Liver (tissue), 9 donors: ENCODE results near the gene THAP4. TPM values are rescaled to one million over a fixed set of nuclear protein-coding genes. Genes with fewer than 3 reads are reported as not detected.

Source experiments
- DNase-seq: peaks from one replicate; pipeline ENCODE4 v3.0.0-alpha.2; 2017; ENCODE audit warnings: low spot score
- H3K27ac ChIP-seq, 2 donors: one replicate each; pipeline ENCODE4 v1.7.0; 2013; ENCODE audit warnings: inconsistent platforms in 2 of 2, low read length in 2 of 2, control low read depth in 1 of 2, low read depth in 1 of 2, mild to moderate bottlenecking in 1 of 2
- H3K27me3 ChIP-seq, 4 donors: one replicate each; pipeline versions ENCODE4 v1.6.1 to v1.7.0; 2013; ENCODE audit warnings: low read length in 3 of 4, inconsistent platforms in 1 of 4, mild to moderate bottlenecking in 1 of 4, moderate library complexity in 1 of 4; ENCODE audit not compliant: control insufficient read depth in 4 of 4, insufficient read depth in 4 of 4
- H3K36me3 ChIP-seq, 4 donors: one replicate each; pipeline versions ENCODE4 v1.6.1 to v1.7.0; 2013; ENCODE audit warnings: low read length in 3 of 4, mild to moderate bottlenecking in 3 of 4, low read depth in 1 of 4, moderate library complexity in 1 of 4; ENCODE audit not compliant: control insufficient read depth in 4 of 4, insufficient read depth in 3 of 4
- H3K4me1 ChIP-seq, 4 donors: one replicate each; pipeline versions ENCODE4 v1.6.1 to v1.7.0; 2013; ENCODE audit warnings: low read length in 3 of 4, mild to moderate bottlenecking in 3 of 4, moderate library complexity in 1 of 4; ENCODE audit not compliant: control insufficient read depth in 4 of 4, insufficient read depth in 4 of 4
- H3K4me3 ChIP-seq, 3 donors: one replicate each; pipeline versions ENCODE4 v1.6.1 to v1.7.0; 2013; ENCODE audit warnings: low read length in 3 of 3, control low read depth in 1 of 3, low read depth in 1 of 3, mild to moderate bottlenecking in 1 of 3
- H3K9ac ChIP-seq, 2 donors: one replicate each; pipeline ENCODE4 v1.7.0; 2013; ENCODE audit warnings: low read length in 2 of 2, mild to moderate bottlenecking in 2 of 2, moderate library complexity in 2 of 2, control low read depth in 1 of 2, low read depth in 1 of 2
- H3K9me3 ChIP-seq, 4 donors: one replicate each; pipeline versions ENCODE4 v1.6.1 to v1.7.0; 2013; ENCODE audit warnings: low read length in 3 of 4; ENCODE audit not compliant: control insufficient read depth in 4 of 4
- EGR1 ChIP-seq, 2 donors: IDR thresholded peaks; 2 replicates each; pipeline ENCODE4 v1.6.1; 2016 to 2018; ENCODE audit warnings: antibody characterized with exemption in 2 of 2, low read depth in 2 of 2
- FOXA1 ChIP-seq: IDR thresholded peaks from 2 replicates; pipeline ENCODE4 v1.6.1; 2016; ENCODE audit warnings: antibody characterized with exemption
- FOXA2 ChIP-seq: IDR thresholded peaks from 2 replicates; pipeline ENCODE4 v1.6.1; 2016; ENCODE audit warnings: antibody characterized with exemption
- GABPA ChIP-seq, 2 donors: IDR thresholded peaks in 1 of 2; conservative IDR thresholded peaks in 1 of 2; 2 replicates each; pipeline ENCODE4 v1.6.1; 2016; ENCODE audit warnings: antibody characterized with exemption in 2 of 2, mild to moderate bottlenecking in 1 of 2, moderate library complexity in 1 of 2
- HNF4G ChIP-seq: IDR thresholded peaks from 2 replicates; pipeline ENCODE4 v1.6.1; 2016; ENCODE audit warnings: antibody characterized with exemption
- JUND ChIP-seq, 2 donors: IDR thresholded peaks; 2 replicates each; pipeline ENCODE4 v1.6.1; 2016; ENCODE audit warnings: antibody characterized with exemption in 2 of 2
- MAX ChIP-seq: IDR thresholded peaks from 2 replicates; pipeline ENCODE4 v1.6.1; 2016; ENCODE audit warnings: antibody characterized with exemption
- NR2F2 ChIP-seq: IDR thresholded peaks from 2 replicates; pipeline ENCODE4 v1.6.1; 2016; ENCODE audit warnings: antibody characterized with exemption
- SP1 ChIP-seq: IDR thresholded peaks from 2 replicates; pipeline ENCODE4 v1.6.1; 2018; ENCODE audit warnings: antibody characterized with exemption, mild to moderate bottlenecking
- TAF1 ChIP-seq: conservative IDR thresholded peaks from 2 replicates; pipeline ENCODE4 v1.6.1; 2016; ENCODE audit warnings: antibody characterized with exemption, mild to moderate bottlenecking
- WGBS: extraction: QIAGEN DNeasy Blood & Tissue Kit; methylation state at CpG from one replicate; pipeline ENCODE4 v1.1.7; 2013; 5-methylcytosine and 5-hydroxymethylcytosine counted together
- polyA plus RNA-seq, 2 donors: library from polyadenylated mRNA; stranded (reverse) in 1 of 2; unstranded in 1 of 2; fragments of 200-250 nt in 1 of 2; fragments of >200 nt in 1 of 2; fragmentation: Nextera tagmentation in 1 of 2; extraction: Ambion mirVana in 1 of 2; gene quantifications; one replicate each; pipeline versions ENCODE4 v1.2.1 to v1.2.3, GENCODE V29; 2013 to 2015
- total RNA-seq, 2 donors: library from RNA; depleted of rRNA; stranded (reverse); fragments of >200 nt; gene quantifications; one replicate each; pipeline ENCODE4 v1.2.3, GENCODE V29; 2014
- TF ChIP-seq, protein P1 (sequence below): fragments of 150-350 bp; IDR thresholded peaks from 2 replicates; pipeline ENCODE4 v1.5.1; 2017; ENCODE audit warnings: improper control_type of control experiment, low read depth, low read length; ENCODE audit not compliant: missing input control
- TF ChIP-seq, protein P2 (sequence below): IDR thresholded peaks from 2 replicates; pipeline ENCODE4 v1.6.1; 2016; ENCODE audit warnings: antibody characterized with exemption, mild to moderate bottlenecking
- TF ChIP-seq, protein P3 (sequence below): IDR thresholded peaks from 2 replicates; pipeline ENCODE4 v1.6.1; 2016; ENCODE audit warnings: antibody characterized with exemption
- donor health status: healthy.
- donor health status: healthy.
- donor health status: healthy.
- donor health status: healthy.
- donor health status: healthy.

THAP4 gene
- total and polyA plus RNA-seq, 4 donors, result 16.8 to 33.1 (median 22.7) TPM

DNA sequence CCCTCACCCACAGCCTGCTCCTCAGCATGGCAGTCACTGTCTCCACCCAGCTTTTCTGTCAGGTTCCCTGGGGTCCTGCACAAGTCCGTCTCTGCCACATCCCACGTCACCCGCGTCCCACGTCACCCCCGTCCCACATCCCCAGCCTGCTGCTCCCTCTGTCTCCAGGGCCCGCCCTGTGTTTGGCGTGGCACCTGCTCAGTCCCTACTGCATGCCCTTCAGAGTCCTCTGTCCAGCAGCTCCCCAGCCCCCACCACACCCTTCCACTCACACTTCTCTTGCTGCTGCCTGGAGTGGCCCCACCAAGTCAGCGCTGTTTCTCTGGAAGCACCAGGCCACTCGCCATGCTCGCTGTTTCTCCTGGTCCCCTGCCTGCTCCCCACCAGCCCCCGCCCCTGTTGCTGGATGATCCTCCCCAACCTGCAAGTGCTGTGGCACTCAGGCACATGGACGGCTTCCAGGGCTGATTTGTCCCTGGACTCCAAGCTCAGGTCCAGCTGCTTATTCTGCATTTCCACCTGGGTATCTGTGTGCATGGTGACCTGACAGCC is 19.3 kb upstream of the THAP4 start:
- peaks cover 15 to 76% (median 35%) of the 10 kb centered on the region in 4 donors for H3K36me3 ChIP-seq

GRCh38 chr2:241655516-241656189 is 18.7 kb upstream of the THAP4 start:
- H3K4me3 ChIP-seq, result no peak overlapping the region
- no peak overlapping the region for H3K27ac ChIP-seq
- DNase-seq, result no peak
- H3K36me3 ChIP-seq, result peaks cover 14 to 76% (median 35%) of the 10 kb centered on the region in 4 donors
- H3K27me3 ChIP-seq, result no peaks in the 10 kb centered on the region
- 97% methylated on average over 17 of the region's 17 CpGs for WGBS
- TF ChIP-seq JUND (IDR thresholded peaks at IDR 0.05) (no peak), NR2F2 (no peak), FOXA2 (no peak), TAF1 (no peak), GABPA (IDR thresholded peaks at IDR 0.05 in 1 of 2, conservative IDR thresholded peaks at IDR 0.05 in 1 of 2) (no peak), MAX (no peak), FOXA1 (no peak)
- TF ChIP-seq, protein P1, sequence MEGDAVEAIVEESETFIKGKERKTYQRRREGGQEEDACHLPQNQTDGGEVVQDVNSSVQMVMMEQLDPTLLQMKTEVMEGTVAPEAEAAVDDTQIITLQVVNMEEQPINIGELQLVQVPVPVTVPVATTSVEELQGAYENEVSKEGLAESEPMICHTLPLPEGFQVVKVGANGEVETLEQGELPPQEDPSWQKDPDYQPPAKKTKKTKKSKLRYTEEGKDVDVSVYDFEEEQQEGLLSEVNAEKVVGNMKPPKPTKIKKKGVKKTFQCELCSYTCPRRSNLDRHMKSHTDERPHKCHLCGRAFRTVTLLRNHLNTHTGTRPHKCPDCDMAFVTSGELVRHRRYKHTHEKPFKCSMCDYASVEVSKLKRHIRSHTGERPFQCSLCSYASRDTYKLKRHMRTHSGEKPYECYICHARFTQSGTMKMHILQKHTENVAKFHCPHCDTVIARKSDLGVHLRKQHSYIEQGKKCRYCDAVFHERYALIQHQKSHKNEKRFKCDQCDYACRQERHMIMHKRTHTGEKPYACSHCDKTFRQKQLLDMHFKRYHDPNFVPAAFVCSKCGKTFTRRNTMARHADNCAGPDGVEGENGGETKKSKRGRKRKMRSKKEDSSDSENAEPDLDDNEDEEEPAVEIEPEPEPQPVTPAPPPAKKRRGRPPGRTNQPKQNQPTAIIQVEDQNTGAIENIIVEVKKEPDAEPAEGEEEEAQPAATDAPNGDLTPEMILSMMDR, result no peak
- TF ChIP-seq, protein P2, sequence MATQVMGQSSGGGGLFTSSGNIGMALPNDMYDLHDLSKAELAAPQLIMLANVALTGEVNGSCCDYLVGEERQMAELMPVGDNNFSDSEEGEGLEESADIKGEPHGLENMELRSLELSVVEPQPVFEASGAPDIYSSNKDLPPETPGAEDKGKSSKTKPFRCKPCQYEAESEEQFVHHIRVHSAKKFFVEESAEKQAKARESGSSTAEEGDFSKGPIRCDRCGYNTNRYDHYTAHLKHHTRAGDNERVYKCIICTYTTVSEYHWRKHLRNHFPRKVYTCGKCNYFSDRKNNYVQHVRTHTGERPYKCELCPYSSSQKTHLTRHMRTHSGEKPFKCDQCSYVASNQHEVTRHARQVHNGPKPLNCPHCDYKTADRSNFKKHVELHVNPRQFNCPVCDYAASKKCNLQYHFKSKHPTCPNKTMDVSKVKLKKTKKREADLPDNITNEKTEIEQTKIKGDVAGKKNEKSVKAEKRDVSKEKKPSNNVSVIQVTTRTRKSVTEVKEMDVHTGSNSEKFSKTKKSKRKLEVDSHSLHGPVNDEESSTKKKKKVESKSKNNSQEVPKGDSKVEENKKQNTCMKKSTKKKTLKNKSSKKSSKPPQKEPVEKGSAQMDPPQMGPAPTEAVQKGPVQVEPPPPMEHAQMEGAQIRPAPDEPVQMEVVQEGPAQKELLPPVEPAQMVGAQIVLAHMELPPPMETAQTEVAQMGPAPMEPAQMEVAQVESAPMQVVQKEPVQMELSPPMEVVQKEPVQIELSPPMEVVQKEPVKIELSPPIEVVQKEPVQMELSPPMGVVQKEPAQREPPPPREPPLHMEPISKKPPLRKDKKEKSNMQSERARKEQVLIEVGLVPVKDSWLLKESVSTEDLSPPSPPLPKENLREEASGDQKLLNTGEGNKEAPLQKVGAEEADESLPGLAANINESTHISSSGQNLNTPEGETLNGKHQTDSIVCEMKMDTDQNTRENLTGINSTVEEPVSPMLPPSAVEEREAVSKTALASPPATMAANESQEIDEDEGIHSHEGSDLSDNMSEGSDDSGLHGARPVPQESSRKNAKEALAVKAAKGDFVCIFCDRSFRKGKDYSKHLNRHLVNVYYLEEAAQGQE, result no peak
- H3K9me3 ChIP-seq, result no peaks in the 10 kb centered on the region
- no peaks in the 10 kb centered on the region for H3K4me1 ChIP-seq
- H3K9ac ChIP-seq, result no peak overlapping the region

More for the DNA sequence above, 19.3 kb upstream of the THAP4 start:
- Histone ChIP-seq H3K27me3 (no peaks in the 10 kb centered on the region), H3K9me3 (no peaks in the 10 kb centered on the region), H3K27ac (no peak overlapping the region), H3K4me1 (no peaks in the 10 kb centered on the region), H3K4me3 (no peak overlapping the region), H3K9ac (no peak overlapping the region)
- WGBS, result 95% methylated on average over 13 of the region's 13 CpGs
- no peak for DNase-seq
- TF ChIP-seq FOXA1 (no peak), HNF4G (no peak), NR2F2 (no peak), JUND (IDR thresholded peaks at IDR 0.05) (no peak), EGR1 (IDR thresholded peaks at IDR 0.05; ENCODE audit: low read depth in 2 of 2) (no peak), FOXA2 (no peak), SP1 (no peak)
- TF ChIP-seq, protein P3, sequence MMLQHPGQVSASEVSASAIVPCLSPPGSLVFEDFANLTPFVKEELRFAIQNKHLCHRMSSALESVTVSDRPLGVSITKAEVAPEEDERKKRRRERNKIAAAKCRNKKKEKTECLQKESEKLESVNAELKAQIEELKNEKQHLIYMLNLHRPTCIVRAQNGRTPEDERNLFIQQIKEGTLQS, result no peak
- TF ChIP-seq, protein P2, result no peak
